Peyer's patch (tissue), 4 donors: Measurements from ENCODE around the gene OR2T35.

ENCODE experiments used
- POLR2A ChIP-seq, 2 donors: fragments of 450-650 bp; IDR thresholded peaks; one replicate each; pipeline ENCODE4 v1.5.1; 2017; ENCODE audit warnings: antibody characterized with exemption in 2 of 2, mild to moderate bottlenecking in 2 of 2, moderate library complexity in 2 of 2
- TF ChIP-seq, protein P1 (sequence below), 6 experiments: fragments of 450-650 bp in 4 of 6; fragments of 200-600 bp in 2 of 6; sonication (generic) in 1 of 6; IDR thresholded peaks; one replicate each; pipeline ENCODE4 v1.5.1; 2017 to 2019; ENCODE audit warnings: antibody characterized with exemption in 6 of 6, mild to moderate bottlenecking in 3 of 6, moderate library complexity in 1 of 6

DNA sequence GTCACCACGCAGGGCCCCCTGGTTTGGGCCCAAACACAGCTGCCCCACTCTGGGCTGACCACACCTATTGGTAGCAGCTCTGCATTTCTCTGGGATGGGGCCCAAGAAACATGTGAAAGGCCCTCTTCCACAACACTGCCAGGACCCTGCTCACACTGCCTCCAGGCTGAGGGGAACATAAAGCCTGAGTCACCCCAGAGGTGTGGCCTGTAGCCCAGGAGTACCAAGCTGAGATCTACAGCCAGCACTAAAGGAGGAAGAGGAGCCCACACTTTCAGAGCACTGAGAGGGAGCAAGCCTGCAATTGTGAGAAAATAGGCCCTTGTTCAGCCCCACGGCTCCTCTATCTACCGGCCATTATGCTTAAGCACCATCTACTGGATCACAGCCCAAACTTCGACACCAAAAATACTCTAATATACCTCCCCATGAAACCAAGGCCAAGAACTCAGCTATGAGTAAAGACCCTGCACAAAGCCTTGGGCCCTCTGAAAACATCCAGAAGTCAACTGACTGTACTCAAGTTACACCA lies 33.1 kb downstream of the OR2T35 start:
- TF ChIP-seq, protein P1, sequence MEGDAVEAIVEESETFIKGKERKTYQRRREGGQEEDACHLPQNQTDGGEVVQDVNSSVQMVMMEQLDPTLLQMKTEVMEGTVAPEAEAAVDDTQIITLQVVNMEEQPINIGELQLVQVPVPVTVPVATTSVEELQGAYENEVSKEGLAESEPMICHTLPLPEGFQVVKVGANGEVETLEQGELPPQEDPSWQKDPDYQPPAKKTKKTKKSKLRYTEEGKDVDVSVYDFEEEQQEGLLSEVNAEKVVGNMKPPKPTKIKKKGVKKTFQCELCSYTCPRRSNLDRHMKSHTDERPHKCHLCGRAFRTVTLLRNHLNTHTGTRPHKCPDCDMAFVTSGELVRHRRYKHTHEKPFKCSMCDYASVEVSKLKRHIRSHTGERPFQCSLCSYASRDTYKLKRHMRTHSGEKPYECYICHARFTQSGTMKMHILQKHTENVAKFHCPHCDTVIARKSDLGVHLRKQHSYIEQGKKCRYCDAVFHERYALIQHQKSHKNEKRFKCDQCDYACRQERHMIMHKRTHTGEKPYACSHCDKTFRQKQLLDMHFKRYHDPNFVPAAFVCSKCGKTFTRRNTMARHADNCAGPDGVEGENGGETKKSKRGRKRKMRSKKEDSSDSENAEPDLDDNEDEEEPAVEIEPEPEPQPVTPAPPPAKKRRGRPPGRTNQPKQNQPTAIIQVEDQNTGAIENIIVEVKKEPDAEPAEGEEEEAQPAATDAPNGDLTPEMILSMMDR (IDR thresholded peaks at IDR 0.05) = no peak
- no peak for TF ChIP-seq POLR2A (IDR thresholded peaks at IDR 0.05)
